Ovary (tissue), 3 donors: ENCODE results near the gene DTWD1.

Experiments
- CTCF ChIP-seq, 3 donors: fragments of 450-650 bp in 2 of 3; fragments of 200-600 bp in 1 of 3; IDR thresholded peaks; one replicate each; pipeline versions ENCODE4 v1.5.1 to v1.8.0; 2016 to 2022; ENCODE audit warnings: antibody characterized with exemption in 3 of 3, mild to moderate bottlenecking in 1 of 3
- EP300 ChIP-seq: sonication (generic); formaldehyde crosslinking; IDR thresholded peaks from one replicate; pipeline ENCODE4 v1.6.1; 2017; ENCODE audit warnings: antibody characterized with exemption
- POLR2A ChIP-seq: fragments of 450-650 bp; IDR thresholded peaks from one replicate; pipeline ENCODE4 v1.6.1; 2017; ENCODE audit warnings: antibody characterized with exemption, mild to moderate bottlenecking, moderate library complexity
- donor health status: DM: no; HTN: no; CAD: no.

GRCh38 chr15:49697121-49697520, 76.3 kb downstream of the DTWD1 start:
- TF ChIP-seq CTCF (IDR thresholded peaks at IDR 0.05) (no peak), POLR2A (no peak), EP300 (no peak)
